Coronary artery (tissue), 2 donors: ENCODE data around the gene HDAC11.
"Not testable (repeated sequence)": the region's sequence is repeated elsewhere in the genome, so short reads cannot be mapped to it uniquely, and the experiment has no call there.

Source experiments
- DNase-seq: peaks from one replicate; pipeline ENCODE4 v3.0.0-alpha.2; 2017; ENCODE audit warnings: low spot score
- H3K27ac ChIP-seq, 2 donors: fragments of 200-600 bp; sonication (generic); one replicate each; pipeline ENCODE4 v1.5.1; 2016 to 2019
- H3K4me3 ChIP-seq: fragments of 200-600 bp; sonication (generic); 2 replicates; pipeline ENCODE4 v1.5.1; 2016; ENCODE audit warnings: mild to moderate bottlenecking, moderate library complexity
- TF ChIP-seq, protein P1 (sequence below): fragments of 200-600 bp; sonication (generic); IDR thresholded peaks from one replicate; pipeline ENCODE4 v1.5.1; 2019; ENCODE audit warnings: antibody characterized with exemption

Gene HDAC11

DNA sequence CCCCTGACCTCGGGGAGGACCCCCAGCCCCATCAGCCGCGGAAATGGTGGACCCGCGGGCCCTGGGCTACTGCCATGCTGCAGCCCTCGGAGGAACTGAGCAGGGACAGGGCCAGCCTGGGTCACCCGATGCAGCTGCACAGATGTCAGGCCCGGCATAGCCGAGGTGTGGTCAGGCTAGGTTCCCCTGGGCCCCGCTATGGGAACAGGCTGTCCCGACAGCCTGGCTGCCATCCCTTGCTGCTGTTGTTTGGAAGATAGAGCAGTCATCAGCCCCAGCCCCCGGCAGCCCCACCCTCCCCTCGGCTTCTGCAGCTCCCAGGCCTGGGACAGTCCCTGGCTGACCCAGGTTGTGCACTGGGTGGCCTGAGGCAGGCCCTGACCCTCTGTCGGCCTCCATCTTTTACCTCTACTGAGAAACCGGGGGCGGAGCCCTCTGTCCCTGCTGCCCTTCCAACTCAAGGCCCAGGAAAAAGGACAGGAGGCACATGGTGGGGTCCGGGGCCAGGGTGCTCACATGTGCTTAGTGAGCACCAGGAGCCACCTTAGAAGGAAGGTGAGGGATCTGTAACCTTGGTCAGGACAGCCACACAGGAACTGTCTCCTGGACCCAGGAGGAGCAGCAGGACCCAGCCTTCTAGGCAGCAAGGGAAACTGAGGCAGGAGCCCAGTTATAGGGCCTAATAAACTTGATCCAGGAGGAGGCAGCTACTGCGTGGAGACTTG is 37.3 kb downstream of the HDAC11 start:
- peak; percentile 86 for DNase-seq

GRCh38 chr3:13518516-13518953 is 38.4 kb downstream of the HDAC11 start:
- no peak for DNase-seq
- no peak overlapping the region for H3K4me3 ChIP-seq
- TF ChIP-seq, protein P1, sequence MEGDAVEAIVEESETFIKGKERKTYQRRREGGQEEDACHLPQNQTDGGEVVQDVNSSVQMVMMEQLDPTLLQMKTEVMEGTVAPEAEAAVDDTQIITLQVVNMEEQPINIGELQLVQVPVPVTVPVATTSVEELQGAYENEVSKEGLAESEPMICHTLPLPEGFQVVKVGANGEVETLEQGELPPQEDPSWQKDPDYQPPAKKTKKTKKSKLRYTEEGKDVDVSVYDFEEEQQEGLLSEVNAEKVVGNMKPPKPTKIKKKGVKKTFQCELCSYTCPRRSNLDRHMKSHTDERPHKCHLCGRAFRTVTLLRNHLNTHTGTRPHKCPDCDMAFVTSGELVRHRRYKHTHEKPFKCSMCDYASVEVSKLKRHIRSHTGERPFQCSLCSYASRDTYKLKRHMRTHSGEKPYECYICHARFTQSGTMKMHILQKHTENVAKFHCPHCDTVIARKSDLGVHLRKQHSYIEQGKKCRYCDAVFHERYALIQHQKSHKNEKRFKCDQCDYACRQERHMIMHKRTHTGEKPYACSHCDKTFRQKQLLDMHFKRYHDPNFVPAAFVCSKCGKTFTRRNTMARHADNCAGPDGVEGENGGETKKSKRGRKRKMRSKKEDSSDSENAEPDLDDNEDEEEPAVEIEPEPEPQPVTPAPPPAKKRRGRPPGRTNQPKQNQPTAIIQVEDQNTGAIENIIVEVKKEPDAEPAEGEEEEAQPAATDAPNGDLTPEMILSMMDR, result no peak
- peak overlapping the region; percentile 60 to 80 for H3K27ac ChIP-seq

More for the DNA sequence above, 37.3 kb downstream of the HDAC11 start:
- peak overlapping the region; percentile 60 to 80 for H3K27ac ChIP-seq
- no peak overlapping the region for H3K4me3 ChIP-seq
- TF ChIP-seq, protein P1, result no peak

- TF ChIP-seq, protein P1, result no peak
- DNase-seq, result no peak
- peak overlapping the region; percentile 60 to 80 for H3K27ac ChIP-seq
- H3K4me3 ChIP-seq, result no peak overlapping the region
Observed at GRCh38 chr3:13519006-13519791, 39.1 kb downstream of the HDAC11 start.

GRCh38 chr3:13520326-13520880 is 40.3 kb downstream of the HDAC11 start:
- TF ChIP-seq, protein P1, result no peak
- Histone ChIP-seq H3K27ac (peak overlapping the region in 1 of 2 donors; percentile 80), H3K4me3 (no peak overlapping the region)
- no peak for DNase-seq

DNA sequence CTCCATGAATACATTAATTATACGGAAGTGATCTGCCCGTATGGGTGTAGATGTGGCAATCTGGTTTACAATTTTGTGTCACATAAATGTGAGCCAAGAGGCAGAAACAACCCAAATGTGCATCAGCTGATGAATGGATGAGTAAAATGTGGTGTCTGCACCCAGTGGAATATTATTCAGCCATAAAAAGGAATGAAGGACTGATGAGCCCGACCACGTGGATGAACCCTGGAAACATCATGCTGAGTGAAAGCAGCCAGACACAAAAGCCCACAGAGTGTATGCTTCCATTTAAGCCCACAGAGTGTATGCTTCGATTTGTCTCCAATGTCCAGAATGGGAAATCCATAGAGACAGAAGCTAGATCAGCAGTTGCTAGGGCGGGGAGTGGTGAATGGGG is 41.2 kb downstream of the HDAC11 start:
- TF ChIP-seq, protein P1, result no peak
- no peak for DNase-seq
- H3K27ac ChIP-seq, result peak overlapping the region in 1 of 2 donors; percentile 80
- H3K4me3 ChIP-seq, result no peak overlapping the region

DNA sequence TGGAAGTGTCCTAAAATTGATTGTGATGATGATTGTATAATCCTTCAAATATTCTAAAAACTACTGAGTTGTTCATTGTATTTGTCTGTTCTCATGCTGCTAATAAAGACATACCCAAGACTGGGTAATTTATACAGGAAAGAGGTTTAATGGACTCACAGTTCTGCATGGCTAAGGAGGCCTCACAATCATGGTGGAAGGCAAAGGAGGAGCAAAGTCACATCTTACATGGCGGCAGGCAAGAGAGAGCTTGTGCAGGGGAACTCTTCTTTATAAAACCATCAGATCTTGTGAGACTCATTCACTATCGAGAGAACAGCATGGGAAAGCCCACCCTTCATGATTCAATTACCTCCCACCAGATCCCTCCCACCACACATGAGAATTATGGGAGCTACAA is 41.6 kb downstream of the HDAC11 start:
- H3K27ac ChIP-seq, H3K4me3 ChIP-seq, DNase-seq: not testable (repeated sequence)

DNA sequence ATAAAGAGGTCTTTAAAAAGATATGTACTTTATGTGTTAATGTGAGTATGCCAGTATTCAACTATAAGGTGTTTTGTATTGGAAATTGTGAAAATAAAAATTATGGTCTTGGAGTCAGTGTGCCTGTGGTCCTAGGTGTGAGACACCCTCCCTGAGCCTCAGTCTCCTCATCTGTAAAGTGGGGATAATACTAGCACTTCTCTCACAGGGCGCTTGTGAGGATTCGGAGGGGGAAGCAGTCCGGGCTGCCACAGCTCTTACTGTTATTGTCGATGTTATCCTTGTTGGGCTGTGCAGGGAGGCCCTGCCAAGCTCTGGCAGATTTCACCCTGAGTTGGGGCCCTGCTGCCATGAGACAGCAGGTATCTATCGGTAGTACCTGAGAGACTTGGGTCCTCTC is 42.1 kb downstream of the HDAC11 start:
- Histone ChIP-seq H3K4me3 (no peak overlapping the region), H3K27ac (no peak overlapping the region)
- TF ChIP-seq, protein P1, result no peak
- DNase-seq, result no peak
